Type B pancreatic cell (in vitro differentiated cells): ENCODE measurements around the gene DTNB. TPM values are rescaled to one million over a fixed set of nuclear protein-coding genes. Genes with fewer than 3 reads are reported as not detected.

Source experiments
- DNase-seq: peaks from one replicate; pipeline ENCODE4 v3.0.0; 2021; ENCODE audit warnings: mixed read lengths; ENCODE audit not compliant: unreplicated experiment; ENCODE audit errors: extremely low spot score
- H3K27ac Mint-ChIP-seq: 2 replicates; pipeline ENCODE4 v1.8.0; 2021; ENCODE audit warnings: mild to moderate bottlenecking, mixed read lengths
- H3K27me3 Mint-ChIP-seq: 2 replicates; pipeline ENCODE4 v1.8.0; 2021; ENCODE audit warnings: mixed read lengths
- H3K36me3 Mint-ChIP-seq: 2 replicates; pipeline ENCODE4 v1.8.0; 2021; ENCODE audit warnings: mixed read lengths
- H3K4me1 Mint-ChIP-seq: one replicate; pipeline ENCODE4 v1.8.0; 2021; ENCODE audit warnings: mixed read lengths; ENCODE audit not compliant: unreplicated experiment
- H3K4me3 Mint-ChIP-seq: 2 replicates; pipeline ENCODE4 v1.8.0; 2021; ENCODE audit warnings: mild to moderate bottlenecking, mixed read lengths
- H3K9me3 Mint-ChIP-seq: 2 replicates; pipeline ENCODE4 v1.8.0; 2021; ENCODE audit warnings: mixed read lengths
- total RNA-seq: library from RNA; stranded (reverse); gene quantifications from 2 replicates; pipeline ENCODE4 v1.2.1, GENCODE V29; 2021; ENCODE audit warnings: low replicate concordance
- TF ChIP-seq, protein P1 (sequence below): fragments of 200-600 bp; sonication (generic); conservative IDR thresholded peaks from 2 replicates; pipeline ENCODE4 v1.5.0; 2021; ENCODE audit warnings: antibody characterized with exemption, mild to moderate bottlenecking

Gene DTNB
- total RNA-seq, 1 donor from 2014 or later = 28.6 TPM

- TF ChIP-seq, protein P1, sequence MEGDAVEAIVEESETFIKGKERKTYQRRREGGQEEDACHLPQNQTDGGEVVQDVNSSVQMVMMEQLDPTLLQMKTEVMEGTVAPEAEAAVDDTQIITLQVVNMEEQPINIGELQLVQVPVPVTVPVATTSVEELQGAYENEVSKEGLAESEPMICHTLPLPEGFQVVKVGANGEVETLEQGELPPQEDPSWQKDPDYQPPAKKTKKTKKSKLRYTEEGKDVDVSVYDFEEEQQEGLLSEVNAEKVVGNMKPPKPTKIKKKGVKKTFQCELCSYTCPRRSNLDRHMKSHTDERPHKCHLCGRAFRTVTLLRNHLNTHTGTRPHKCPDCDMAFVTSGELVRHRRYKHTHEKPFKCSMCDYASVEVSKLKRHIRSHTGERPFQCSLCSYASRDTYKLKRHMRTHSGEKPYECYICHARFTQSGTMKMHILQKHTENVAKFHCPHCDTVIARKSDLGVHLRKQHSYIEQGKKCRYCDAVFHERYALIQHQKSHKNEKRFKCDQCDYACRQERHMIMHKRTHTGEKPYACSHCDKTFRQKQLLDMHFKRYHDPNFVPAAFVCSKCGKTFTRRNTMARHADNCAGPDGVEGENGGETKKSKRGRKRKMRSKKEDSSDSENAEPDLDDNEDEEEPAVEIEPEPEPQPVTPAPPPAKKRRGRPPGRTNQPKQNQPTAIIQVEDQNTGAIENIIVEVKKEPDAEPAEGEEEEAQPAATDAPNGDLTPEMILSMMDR = no peak
- H3K27ac Mint-ChIP-seq = no peak overlapping the region
- H3K27me3 Mint-ChIP-seq = no peaks in the 10 kb centered on the region
- DNase-seq = no peak
- no peaks in the 10 kb centered on the region for H3K9me3 Mint-ChIP-seq
- no peak overlapping the region for H3K4me3 Mint-ChIP-seq
- H3K36me3 Mint-ChIP-seq = peaks cover 10% of the 10 kb centered on the region
- peaks cover 11% of the 10 kb centered on the region for H3K4me1 Mint-ChIP-seq
These were observed 106.7 kb downstream of the DTNB start for GRCh38 chr2:25566694-25567093.

DNA sequence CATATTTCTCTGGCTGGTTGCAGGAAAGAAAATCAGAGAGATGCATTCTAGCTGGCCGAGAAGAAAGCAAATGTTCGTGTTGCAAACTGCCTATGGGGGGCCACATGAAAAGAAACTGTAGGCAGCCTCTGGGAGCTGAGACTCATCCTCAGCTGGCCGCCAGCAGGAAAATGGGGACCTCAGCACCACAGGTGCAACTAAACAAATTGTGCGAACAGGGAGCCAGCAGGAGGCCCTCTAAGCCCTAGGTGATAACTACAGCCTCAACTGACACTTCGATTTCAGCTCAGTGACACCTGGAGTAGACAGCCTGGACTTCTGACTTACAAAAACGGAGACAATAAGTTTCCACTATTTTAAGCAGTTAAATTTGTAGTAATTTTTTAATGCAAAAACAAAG is 107.3 kb downstream of the DTNB start:
- no peak for DNase-seq
- no peaks in the 10 kb centered on the region for H3K9me3 Mint-ChIP-seq

DNA sequence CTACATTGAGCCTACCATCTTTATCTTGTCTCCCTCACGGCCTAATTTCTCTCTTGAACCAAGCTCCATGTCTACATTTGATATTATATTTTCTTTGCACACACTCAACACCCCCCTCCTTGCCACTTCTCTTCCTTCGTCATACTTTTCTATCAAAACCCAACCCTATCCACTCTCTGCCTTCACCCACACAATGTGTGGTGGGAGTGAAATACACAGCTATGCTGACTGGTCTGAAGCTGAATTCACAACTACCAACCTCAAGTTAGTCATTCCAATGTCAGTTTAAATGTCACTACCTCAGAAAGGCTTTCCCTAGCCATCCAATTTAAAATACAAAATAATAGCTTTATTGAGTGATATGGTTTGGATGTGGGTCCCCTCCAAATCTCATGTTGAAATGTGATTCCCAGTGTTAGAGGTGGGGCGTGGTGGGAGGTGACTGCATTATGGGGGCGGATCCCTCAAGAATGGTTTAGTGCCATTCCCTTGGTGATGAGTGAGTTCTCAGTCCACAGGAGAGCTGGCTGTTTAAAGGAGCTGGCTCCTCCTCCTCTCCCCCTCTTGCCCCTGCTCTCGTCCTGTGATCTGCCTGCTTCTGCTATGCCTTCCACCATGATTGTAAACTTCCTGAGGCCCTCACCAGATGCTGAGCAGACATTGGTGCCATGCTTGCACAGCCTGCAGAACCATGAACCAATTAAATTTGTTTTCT is 112.1 kb downstream of the DTNB start:
- peaks cover 11% of the 10 kb centered on the region for H3K4me1 Mint-ChIP-seq
- no peak overlapping the region for H3K4me3 Mint-ChIP-seq
- H3K36me3 Mint-ChIP-seq = peaks cover 4% of the 10 kb centered on the region
- H3K27me3 Mint-ChIP-seq = no peaks in the 10 kb centered on the region
- no peaks in the 10 kb centered on the region for H3K9me3 Mint-ChIP-seq
- TF ChIP-seq, protein P1 = no peak
- no peak overlapping the region for H3K27ac Mint-ChIP-seq
- DNase-seq = no peak

More for the DNA sequence above, 107.3 kb downstream of the DTNB start:
- Mint-ChIP-seq H3K27ac (no peak overlapping the region), H3K4me3 (no peak overlapping the region), H3K4me1 (peaks cover 11% of the 10 kb centered on the region), H3K36me3 (peaks cover 10% of the 10 kb centered on the region), H3K27me3 (no peaks in the 10 kb centered on the region)
- TF ChIP-seq, protein P1 = no peak

- H3K9me3 Mint-ChIP-seq = no peaks in the 10 kb centered on the region
- no peak overlapping the region for H3K4me3 Mint-ChIP-seq
- TF ChIP-seq, protein P1 = no peak
- H3K36me3 Mint-ChIP-seq = peaks cover 4% of the 10 kb centered on the region
- no peak for DNase-seq
- no peaks in the 10 kb centered on the region for H3K27me3 Mint-ChIP-seq
- peaks cover 11% of the 10 kb centered on the region for H3K4me1 Mint-ChIP-seq
- H3K27ac Mint-ChIP-seq = no peak overlapping the region
These were observed 114.2 kb downstream of the DTNB start for GRCh38 chr2:25559148-25559547.

DNA sequence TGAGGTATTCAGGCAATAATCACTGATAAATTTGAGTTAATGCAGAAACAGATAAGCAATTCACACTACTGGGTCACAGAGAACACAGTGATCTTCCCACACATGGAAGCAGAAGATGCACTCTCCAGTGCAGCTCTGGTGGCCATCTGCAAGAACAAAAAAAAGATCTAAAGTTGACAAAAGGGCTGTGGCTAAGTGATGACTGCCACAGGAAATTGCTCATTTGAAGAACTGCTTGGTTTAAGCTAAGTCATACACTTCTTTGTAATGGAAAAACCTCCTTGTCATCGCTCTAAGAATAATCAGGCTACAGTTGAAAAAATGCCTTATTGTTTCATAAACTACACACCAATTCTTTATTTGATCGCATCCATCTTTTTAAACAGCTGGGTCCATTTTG is 115.1 kb downstream of the DTNB start:
- Mint-ChIP-seq H3K27ac (no peak overlapping the region), H3K4me3 (no peak overlapping the region), H3K9me3 (no peaks in the 10 kb centered on the region), H3K36me3 (peaks cover 4% of the 10 kb centered on the region), H3K4me1 (peaks cover 11% of the 10 kb centered on the region), H3K27me3 (no peaks in the 10 kb centered on the region)
- no peak for DNase-seq
- TF ChIP-seq, protein P1 = no peak
